Measurements from ENCODE around the gene PTH1R.

GRCh38 chr3:46927718-46928073 is 50.2 kb downstream of the PTH1R start:
- TF ChIP-seq POLR2A (IDR thresholded peaks at IDR 0.05; ENCODE audit: low read depth, low read length) (no peak), POLR2AphosphoS5 (IDR thresholded peaks at IDR 0.05; ENCODE audit: low read depth, low read length) (no peak), POU2F2 (IDR thresholded peaks at IDR 0.05; ENCODE audit: low read depth, low read length) (no peak)
